GM18867 (cell line): ENCODE measurements around the gene EOGT.

Source experiments
- ATAC-seq: cut with Tn5 transposase; IDR thresholded peaks from one replicate; pipeline ENCODE4 v1.9.1; 2021; ENCODE audit warnings: mild to moderate bottlenecking, moderate library complexity; ENCODE audit not compliant: unreplicated experiment

EOGT gene

DNA sequence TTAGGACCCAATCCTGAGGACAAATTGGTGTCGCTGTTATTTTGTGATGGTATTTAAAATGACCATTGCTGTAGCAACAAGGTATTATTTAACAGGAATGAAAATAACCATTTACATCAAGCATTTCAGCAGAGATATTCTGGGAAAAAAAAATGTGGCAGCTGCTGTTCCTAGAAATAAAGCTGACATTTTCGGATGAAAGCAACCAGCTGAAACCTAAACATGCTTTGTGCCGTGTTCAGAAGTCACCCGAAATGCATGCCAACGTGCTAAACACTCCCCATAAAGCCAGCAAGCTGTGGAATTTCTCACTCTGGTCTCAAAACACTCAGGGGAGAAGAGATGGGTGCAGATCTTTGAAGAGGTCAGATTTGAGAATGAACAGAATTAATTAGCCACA lies 49.6 kb downstream of the EOGT start:
- no peak for ATAC-seq

- no peak for ATAC-seq
Measured at GRCh38 chr3:68963376-68963775, 50.1 kb downstream of the EOGT start.

DNA sequence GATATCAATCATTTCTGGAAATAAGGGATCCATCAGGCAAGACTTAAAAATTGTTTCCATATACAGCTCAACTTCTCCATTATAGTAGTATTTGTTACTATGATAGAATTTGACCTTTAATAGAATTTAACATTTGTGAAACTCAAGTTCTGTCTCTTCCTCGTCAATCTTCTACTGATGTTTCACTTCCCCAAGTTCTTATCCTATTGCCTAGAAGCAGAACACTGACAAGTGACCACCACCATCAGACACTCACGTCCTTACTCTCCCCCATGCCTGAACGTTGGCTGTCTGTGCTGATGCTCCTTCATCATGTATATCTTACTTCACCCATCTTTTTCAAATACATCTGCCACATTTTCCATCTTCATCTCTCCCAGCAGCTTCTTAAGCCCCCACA lies 54.6 kb downstream of the EOGT start:
- ATAC-seq = no peak

- ATAC-seq = no peak
Measured at GRCh38 chr3:68957895-68958294, 55.6 kb downstream of the EOGT start.

GRCh38 chr3:68953816-68954444 lies 59.6 kb downstream of the EOGT start:
- ATAC-seq = peak; percentile 67

GRCh38 chr3:68945225-68945624 lies 68.3 kb downstream of the EOGT start:
- no peak for ATAC-seq

DNA sequence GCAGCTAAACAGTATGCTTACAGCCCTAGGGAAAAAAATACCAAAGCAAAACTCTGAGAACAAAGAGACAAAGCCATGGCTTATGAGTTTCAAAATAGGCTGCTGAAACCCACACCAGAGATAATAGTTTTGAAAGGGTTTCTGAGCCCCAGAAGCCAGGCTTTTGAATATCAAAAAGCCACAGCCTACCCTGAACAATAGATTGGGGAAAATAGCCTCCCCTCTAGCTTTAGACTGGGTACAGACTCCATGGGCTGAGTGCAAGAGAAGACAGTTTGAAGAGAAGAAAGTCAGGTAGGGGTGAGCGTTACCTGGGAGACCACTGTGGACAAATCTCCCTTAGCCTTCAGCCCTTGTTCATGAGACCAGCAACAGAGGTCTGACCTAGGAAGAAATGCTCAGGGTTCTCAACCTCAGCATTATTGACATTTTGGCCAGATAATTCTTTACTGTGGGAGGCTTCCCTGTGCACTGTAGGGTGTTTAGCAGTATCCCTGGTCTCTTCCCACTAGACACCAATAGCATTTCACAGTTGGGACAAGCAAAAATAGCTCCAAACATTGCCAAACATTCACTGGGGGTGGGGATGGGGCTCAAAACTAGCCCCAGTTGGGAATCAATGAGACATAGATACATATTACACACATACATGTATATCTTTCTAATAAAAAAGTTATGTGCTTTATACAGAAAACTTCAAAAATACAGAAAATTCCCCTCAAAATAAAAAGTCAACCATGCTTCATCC lies 69.6 kb downstream of the EOGT start:
- no peak for ATAC-seq

DNA sequence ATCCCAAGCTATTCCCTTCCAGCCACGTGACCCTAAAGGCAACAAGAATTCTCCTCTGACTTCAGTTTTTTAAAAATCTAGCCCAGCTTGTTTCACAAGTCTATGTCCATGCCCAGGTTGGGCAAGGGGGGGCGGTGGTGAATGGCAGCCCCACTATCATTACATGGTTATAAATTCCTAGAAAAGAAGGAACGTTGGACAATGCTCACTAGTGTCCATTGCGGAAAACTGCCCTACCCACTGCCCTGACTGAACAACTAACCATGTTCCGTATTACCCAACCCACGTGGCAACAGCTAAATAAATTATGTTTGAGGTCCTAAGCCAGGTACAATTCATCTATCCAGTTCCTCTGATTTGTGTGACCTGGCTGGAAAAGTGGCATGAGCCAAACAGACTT lies 72.4 kb downstream of the EOGT start:
- no peak for ATAC-seq

DNA sequence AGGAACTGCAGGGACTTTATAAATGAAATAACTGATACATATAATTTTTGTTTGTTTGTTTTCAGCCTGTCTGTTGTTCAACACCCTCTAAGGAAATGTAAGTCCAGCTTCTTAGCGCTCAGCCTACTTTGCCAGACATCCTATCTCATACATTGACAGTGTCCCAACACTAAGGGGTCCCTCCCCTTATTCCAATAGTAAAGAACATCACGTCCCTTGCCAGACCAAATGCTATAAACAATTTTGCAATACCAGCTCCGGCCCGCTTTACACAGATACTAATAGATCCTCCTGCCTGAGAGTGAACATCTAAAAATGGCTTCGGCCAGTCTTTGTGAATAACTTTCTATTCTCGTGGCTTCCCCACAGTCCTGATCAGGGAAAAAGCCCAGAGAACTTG lies 76.6 kb downstream of the EOGT start:
- no peak for ATAC-seq

- no peak for ATAC-seq
Measured at GRCh38 chr3:68935778-68936177, 77.7 kb downstream of the EOGT start.

DNA sequence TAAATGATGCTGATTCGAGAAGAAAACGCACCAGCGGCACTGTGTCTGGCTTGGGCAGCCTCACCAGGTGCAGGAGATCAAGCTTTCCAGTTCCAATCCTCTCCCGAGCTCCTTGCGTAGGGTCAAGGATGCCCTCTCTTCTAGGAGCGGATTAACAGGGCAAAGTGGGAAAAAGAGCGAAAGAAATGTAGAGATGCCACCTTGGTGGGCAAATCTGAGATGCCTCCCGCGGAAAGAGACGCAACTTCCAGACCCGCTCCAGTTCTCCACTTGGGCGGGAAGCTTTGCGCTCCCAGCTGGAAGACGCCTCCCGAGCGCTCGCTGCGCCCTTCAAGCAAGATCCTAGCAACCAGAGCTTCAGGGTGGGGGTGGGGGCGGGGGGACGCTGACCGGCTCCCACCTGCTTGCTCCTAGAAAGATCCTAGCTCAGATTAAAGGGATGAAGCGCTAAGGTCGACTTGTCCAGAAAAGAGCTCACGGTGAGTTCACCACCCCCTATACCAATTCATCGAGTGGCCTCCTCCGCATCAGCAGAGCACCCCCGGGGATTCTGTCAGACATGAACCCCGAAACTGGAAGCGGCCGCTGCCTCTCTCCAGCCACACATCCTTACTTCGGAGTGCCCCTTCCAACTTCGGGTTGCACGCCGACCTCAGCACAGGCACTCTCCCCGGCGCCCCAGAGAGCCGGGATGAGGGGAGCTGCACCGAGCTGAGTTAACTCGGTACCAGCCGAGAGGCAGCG lies 81.9 kb downstream of the EOGT start:
- ATAC-seq = no peak
